Ovary (tissue), 3 donors: ENCODE results near the gene TMEM250.

Experiments
- POLR2A ChIP-seq: fragments of 450-650 bp; IDR thresholded peaks from one replicate; pipeline ENCODE4 v1.6.1; 2017; ENCODE audit warnings: antibody characterized with exemption, mild to moderate bottlenecking, moderate library complexity
- TF ChIP-seq, protein P1 (sequence below), 3 donors: fragments of 450-650 bp in 2 of 3; fragments of 200-600 bp in 1 of 3; IDR thresholded peaks; one replicate each; pipeline versions ENCODE4 v1.5.1 to v1.8.0; 2016 to 2022; ENCODE audit warnings: antibody characterized with exemption in 3 of 3, mild to moderate bottlenecking in 1 of 3
- donor health status: DM: no; HTN: no; CAD: no.

DNA sequence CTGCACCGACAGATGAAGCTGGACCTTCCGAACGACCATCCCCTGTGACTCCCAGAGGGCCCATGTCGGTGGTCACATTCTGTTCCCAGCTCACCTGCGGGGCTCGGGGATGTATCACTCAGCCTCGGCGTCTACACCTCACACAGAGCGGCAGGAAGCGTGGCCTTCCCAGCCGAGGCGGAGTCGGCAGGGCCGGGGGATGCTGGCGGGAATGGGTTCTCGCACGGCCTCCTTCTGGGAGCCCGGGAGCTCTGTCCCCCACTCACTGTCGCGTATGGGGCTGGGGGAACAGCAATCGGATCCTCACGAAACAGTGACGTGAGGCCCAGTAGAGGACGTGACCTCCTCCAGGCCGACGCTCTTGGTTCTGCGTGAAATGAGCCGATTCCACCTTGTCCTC lies 44.0 kb downstream of the TMEM250 start:
- TF ChIP-seq, protein P1, sequence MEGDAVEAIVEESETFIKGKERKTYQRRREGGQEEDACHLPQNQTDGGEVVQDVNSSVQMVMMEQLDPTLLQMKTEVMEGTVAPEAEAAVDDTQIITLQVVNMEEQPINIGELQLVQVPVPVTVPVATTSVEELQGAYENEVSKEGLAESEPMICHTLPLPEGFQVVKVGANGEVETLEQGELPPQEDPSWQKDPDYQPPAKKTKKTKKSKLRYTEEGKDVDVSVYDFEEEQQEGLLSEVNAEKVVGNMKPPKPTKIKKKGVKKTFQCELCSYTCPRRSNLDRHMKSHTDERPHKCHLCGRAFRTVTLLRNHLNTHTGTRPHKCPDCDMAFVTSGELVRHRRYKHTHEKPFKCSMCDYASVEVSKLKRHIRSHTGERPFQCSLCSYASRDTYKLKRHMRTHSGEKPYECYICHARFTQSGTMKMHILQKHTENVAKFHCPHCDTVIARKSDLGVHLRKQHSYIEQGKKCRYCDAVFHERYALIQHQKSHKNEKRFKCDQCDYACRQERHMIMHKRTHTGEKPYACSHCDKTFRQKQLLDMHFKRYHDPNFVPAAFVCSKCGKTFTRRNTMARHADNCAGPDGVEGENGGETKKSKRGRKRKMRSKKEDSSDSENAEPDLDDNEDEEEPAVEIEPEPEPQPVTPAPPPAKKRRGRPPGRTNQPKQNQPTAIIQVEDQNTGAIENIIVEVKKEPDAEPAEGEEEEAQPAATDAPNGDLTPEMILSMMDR (IDR thresholded peaks at IDR 0.05): no peak
- no peak for TF ChIP-seq POLR2A
